SK-N-SH (cell line): Measurements from ENCODE around the gene ARFGEF2. TPM values are rescaled to one million over a fixed set of nuclear protein-coding genes. Genes with fewer than 3 reads are reported as not detected.

ENCODE experiments used
- CTCF ChIA-PET: fragments of 300-600, 350-600 bp; formaldehyde crosslinking; extraction: SDS; loops from one replicate; lab custom pipeline; 2021; lab: Yijun Ruan, JAX
- POLR2A ChIA-PET: fragments of 350-600 bp; sonication (Branson Sonifier 250); formaldehyde crosslinking; extraction: SDS; loops from one replicate; lab custom pipeline; 2020; ENCODE audit warnings: antibody characterized with exemption, inconsistent platforms; lab: Yijun Ruan, JAX
- DNase-seq: peaks from one replicate; pipeline ENCODE4 v3.0.0; 2012
- H2AFZ ChIP-seq: fragments of 200-600 bp; sonication (generic); 2 replicates; pipeline ENCODE4 v1.8.1; 2016; ENCODE audit warnings: antibody characterized with exemption, mild to moderate bottlenecking, low read depth
- H3F3A ChIP-seq: fragments of 200-600 bp; sonication (generic); replicated peaks from 2 replicates; pipeline ENCODE3; 2016; ENCODE audit warnings: antibody characterized with exemption, mild to moderate bottlenecking; ENCODE audit not compliant: insufficient read depth
- H3K27ac ChIP-seq, 2 experiments: fragments of 200-500 bp in 1 of 2; fragments of 200-600 bp in 1 of 2; sonication (Bioruptor generic) in 1 of 2; sonication (generic), shearing (Covaris generic) in 1 of 2; 2 replicates each; pipeline versions ENCODE4 v1.5.1 to v1.6.1; 2014 to 2016; ENCODE audit warnings: low read depth in 2 of 2, inconsistent platforms in 1 of 2, low read length in 1 of 2, mild to moderate bottlenecking in 1 of 2, mixed read lengths in 1 of 2
- H3K27me3 ChIP-seq: fragments of 200-600 bp; sonication (generic), shearing (Covaris generic); 2 replicates; pipeline ENCODE4 v1.6.1; 2016; ENCODE audit warnings: mixed run types; ENCODE audit not compliant: insufficient read depth
- H3K36me3 ChIP-seq, 2 experiments: fragments of 200-500 bp in 1 of 2; fragments of 200-600 bp in 1 of 2; sonication (Bioruptor generic) in 1 of 2; sonication (generic) in 1 of 2; replicated peaks in 1 of 2; 2 replicates each; pipeline versions ENCODE3 to v1.5.1; 2014 to 2016; ENCODE audit warnings: low read length in 1 of 2, mild to moderate bottlenecking in 1 of 2; ENCODE audit not compliant: insufficient read depth in 2 of 2, control insufficient read depth in 1 of 2
- H3K4me1 ChIP-seq, 2 experiments: fragments of 200-500 bp in 1 of 2; fragments of 200-600 bp in 1 of 2; sonication (Bioruptor generic) in 1 of 2; sonication (generic), shearing (Covaris generic) in 1 of 2; 2 replicates each; pipeline versions ENCODE4 v1.5.1 to v1.6.1; 2014 to 2016; ENCODE audit warnings: low read depth in 1 of 2, low read length in 1 of 2, mixed run types in 1 of 2; ENCODE audit not compliant: insufficient read depth in 2 of 2, control insufficient read depth in 1 of 2
- H3K4me2 ChIP-seq: fragments of 200-600 bp; sonication (generic), shearing (Covaris generic); 2 replicates; pipeline ENCODE4 v1.6.1; 2017; ENCODE audit warnings: mixed run types
- H3K4me3 ChIP-seq, 2 experiments: fragments of 200-500 bp in 1 of 2; fragments of 200-600 bp in 1 of 2; sonication (Bioruptor generic) in 1 of 2; sonication (generic), shearing (Covaris generic) in 1 of 2; 2 replicates each; pipeline versions ENCODE4 v1.5.1 to v1.8.1; 2014 to 2016; ENCODE audit warnings: low read depth in 2 of 2, inconsistent platforms in 1 of 2, low read length in 1 of 2, mild to moderate bottlenecking in 1 of 2, mixed read lengths in 1 of 2, moderate library complexity in 1 of 2
- H3K79me2 ChIP-seq: fragments of 200-600 bp; sonication (generic); 2 replicates; pipeline ENCODE4 v1.8.1; 2017; ENCODE audit warnings: mild to moderate bottlenecking; ENCODE audit not compliant: insufficient read depth
- H3K9ac ChIP-seq: fragments of 200-600 bp; sonication (generic); 2 replicates; pipeline ENCODE4 v1.6.1; 2017; ENCODE audit warnings: mixed run types
- H3K9me2 ChIP-seq: fragments of 200-600 bp; sonication (generic); 2 replicates; pipeline ENCODE4 v1.6.1; 2017; ENCODE audit warnings: mixed run types
- H3K9me3 ChIP-seq: fragments of 200-600 bp; sonication (generic); 2 replicates; pipeline ENCODE4 v1.6.1; 2017; ENCODE audit warnings: mixed run types, mild to moderate bottlenecking, moderate library complexity
- H4K20me1 ChIP-seq: fragments of 200-600 bp; sonication (generic); 2 replicates; pipeline ENCODE4 v1.6.1; 2017; ENCODE audit warnings: mild to moderate bottlenecking, mixed run types; ENCODE audit not compliant: insufficient read depth
- CHD2 ChIP-seq: fragments of 150-350 bp; IDR thresholded peaks from 2 replicates; pipeline ENCODE4 v1.6.1; 2018; ENCODE audit warnings: low read length; ENCODE audit not compliant: partially characterized antibody
- CTCF ChIP-seq: fragments of 200-600 bp; sonication (generic); IDR thresholded peaks from 2 replicates; pipeline ENCODE4 v1.6.1; 2017; ENCODE audit warnings: antibody characterized with exemption, mild to moderate bottlenecking, moderate library complexity
- ELF1 ChIP-seq: IDR thresholded peaks from 2 replicates; pipeline ENCODE4 v1.4.0; 2012
- FOSL2 ChIP-seq: IDR thresholded peaks from 2 replicates; pipeline ENCODE4 v1.4.0; 2012; ENCODE audit warnings: low read depth, mild to moderate bottlenecking, moderate library complexity, borderline replicate concordance
- FOXJ3 ChIP-seq: sonication (generic); formaldehyde crosslinking; IDR thresholded peaks from 2 replicates; pipeline ENCODE4 v1.5.1; 2020; ENCODE audit warnings: mild to moderate bottlenecking, missing genetic modification reagents
- GATA2 ChIP-seq: sonication (generic); formaldehyde crosslinking; IDR thresholded peaks from 2 replicates; pipeline ENCODE4 v1.5.0; 2020; ENCODE audit warnings: mild to moderate bottlenecking, missing genetic modification reagents
- MEF2A ChIP-seq: IDR thresholded peaks from 2 replicates; pipeline ENCODE4 v1.4.0; 2012; ENCODE audit warnings: low read depth, borderline replicate concordance
- RAD21 ChIP-seq: IDR thresholded peaks from 2 replicates; pipeline ENCODE4 v1.6.1; 2012; ENCODE audit warnings: mild to moderate bottlenecking, low read length
- RCOR1 ChIP-seq: fragments of 150-350 bp; IDR thresholded peaks from 2 replicates; pipeline ENCODE4 v1.6.1; 2017; ENCODE audit warnings: antibody characterized with exemption, low read length
- TAF1 ChIP-seq: IDR thresholded peaks from 2 replicates; pipeline ENCODE4 v1.6.1; 2012; ENCODE audit warnings: low read depth, mild to moderate bottlenecking, low read length, moderate library complexity, borderline replicate concordance
- USF1 ChIP-seq: IDR thresholded peaks from 2 replicates; pipeline ENCODE4 v1.4.0; 2012; ENCODE audit warnings: low read depth, borderline replicate concordance
- WGBS: methylation state at CpG from one replicate; pipeline ENCODE4 v1.1.6; 2017; ENCODE audit warnings: low lambda C conversion rate; 5-methylcytosine and 5-hydroxymethylcytosine counted together
- polyA plus RNA-seq, 3 experiments: library from polyadenylated mRNA; depleted of rRNA; stranded (reverse); fragments of >200 nt; gene quantifications; 2 replicates each; pipeline ENCODE4 v1.2.3, GENCODE V29; 2012

The ARFGEF2 gene
- polyA plus RNA-seq, 1 of the 3 experiments (the other 2 are of a cell fraction): 6.1 TPM

DNA sequence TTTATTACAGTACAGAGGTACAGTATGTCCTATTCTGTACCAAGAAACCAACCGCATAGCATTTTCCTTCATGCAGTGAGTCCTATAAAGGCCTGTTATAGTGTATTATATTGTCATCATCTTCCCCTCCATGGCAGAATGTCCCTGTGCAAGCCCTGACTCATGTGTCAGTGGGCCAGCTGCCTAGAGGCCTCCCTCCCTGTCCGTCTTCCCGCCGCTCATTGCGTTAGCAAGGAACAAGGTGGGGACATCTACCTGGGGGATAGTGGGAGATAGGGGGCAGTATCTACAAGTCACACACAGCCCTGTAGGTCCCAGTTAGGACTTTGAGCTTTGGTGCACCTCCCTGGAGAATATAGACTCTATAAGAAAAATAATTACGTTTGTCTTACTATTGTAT is 27.1 kb downstream of the ARFGEF2 start:
- Histone ChIP-seq H3K9me3 (no peaks in the 10 kb centered on the region), H2AFZ (no peak overlapping the region), H3K9me2 (no peaks in the 10 kb centered on the region), H3K27me3 (no peaks in the 10 kb centered on the region), H3F3A (no peaks in the 10 kb centered on the region), H3K4me1 (no peaks in the 10 kb centered on the region), H3K36me3 (peaks cover 28 to 49% of the 10 kb centered on the region in 2 experiments), H3K27ac (no peak overlapping the region), H3K4me2 (no peak overlapping the region), H3K9ac (no peak overlapping the region), H3K79me2 (peaks cover 5% of the 10 kb centered on the region; the same call in 1 of the 2 replicates), H4K20me1 (no peaks in the 10 kb centered on the region), H3K4me3 (no peak overlapping the region)
- POLR2A ChIA-PET: no interaction called here
- DNase-seq: no peak
- 97% methylated on average over 6 of the region's 6 CpGs for WGBS
- TF ChIP-seq CHD2 (no peak), USF1 (no peak), TAF1 (no peak), GATA2 (no peak), MEF2A (no peak), RCOR1 (no peak), FOXJ3 (no peak), CTCF (no peak), FOSL2 (no peak)
- CTCF ChIA-PET: interaction anchor here (0.8 to 2.0 kb wide), 3 partner anchors 10 to 291 kb away, joined by 3 to 5 read pairs (median 3); no protein-coding TSS in a partner anchor

DNA sequence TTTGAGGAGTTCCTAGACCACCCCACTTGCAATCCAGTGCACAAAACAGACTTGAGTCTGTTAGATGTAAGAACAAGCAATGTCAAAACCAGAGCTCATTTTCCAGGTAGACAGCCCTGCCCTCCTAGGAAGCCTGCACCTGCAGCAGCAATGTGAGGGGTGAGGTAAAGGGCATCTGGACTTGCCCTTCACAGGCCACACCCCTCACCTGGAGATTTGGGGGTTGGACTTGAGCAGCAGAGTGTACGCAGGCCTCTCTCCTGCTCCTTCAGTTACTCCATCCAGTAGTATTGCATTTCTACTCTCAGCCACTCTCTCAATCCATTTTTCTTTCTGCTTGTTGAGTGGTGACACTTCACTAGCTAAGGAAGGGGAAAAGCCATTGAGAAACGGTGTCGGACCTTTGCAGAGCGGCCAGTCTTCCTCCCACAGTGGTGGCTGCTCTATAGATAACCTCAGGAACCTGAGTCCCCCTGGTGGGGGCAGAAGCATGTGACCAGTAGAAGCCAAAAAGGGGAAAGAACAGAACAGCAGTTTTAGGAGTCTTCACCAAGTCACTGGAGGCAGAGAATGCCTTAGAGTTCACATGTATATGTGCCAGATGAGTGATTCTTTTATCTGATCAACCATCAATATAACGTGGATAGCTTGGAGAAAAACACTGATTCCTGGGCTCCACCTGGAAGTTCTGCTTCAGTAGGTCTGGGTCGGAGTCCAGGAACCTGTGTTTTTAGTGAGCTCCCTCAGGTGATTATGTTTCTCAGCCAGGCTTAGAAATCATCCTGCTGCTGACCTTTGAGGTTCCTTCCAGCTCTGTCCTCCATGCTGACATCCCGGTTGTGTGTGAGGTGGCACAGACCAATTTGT is 28.0 kb downstream of the ARFGEF2 start:
- WGBS: 88% methylated on average over 7 of the region's 7 CpGs

More for the DNA sequence above, 28.0 kb downstream of the ARFGEF2 start:
- POLR2A ChIA-PET: no interaction called here
- peaks cover 29 to 55% of the 10 kb centered on the region in 2 experiments for H3K36me3 ChIP-seq
- H3K4me1 ChIP-seq: no peaks in the 10 kb centered on the region
- DNase-seq: no peak
- TF ChIP-seq TAF1: no peak
- TF ChIP-seq CTCF: peak; percentile 14; the same call in 1 of the 2 replicates
- TF ChIP-seq ELF1: no peak
- no peak for TF ChIP-seq RAD21
- H3K79me2 ChIP-seq: peaks cover 5% of the 10 kb centered on the region; the same call in 1 of the 2 replicates
- H4K20me1 ChIP-seq: no peaks in the 10 kb centered on the region
- H2AFZ ChIP-seq: no peak overlapping the region
- no peak overlapping the region for H3K4me2 ChIP-seq
- H3K9ac ChIP-seq: no peak overlapping the region
- H3K27ac ChIP-seq: no peak overlapping the region
- H3F3A ChIP-seq: no peaks in the 10 kb centered on the region
- no peaks in the 10 kb centered on the region for H3K9me3 ChIP-seq
- no peaks in the 10 kb centered on the region for H3K9me2 ChIP-seq
- no peaks in the 10 kb centered on the region for H3K27me3 ChIP-seq
- CTCF ChIA-PET: interaction anchor here (1.6 to 2.0 kb wide), 2 partner anchors 15 to 292 kb away, joined by 3 to 5 read pairs; no protein-coding TSS in a partner anchor
- H3K4me3 ChIP-seq: no peak overlapping the region
